GM21423 (cell line): ENCODE data around the gene KL.

Experiments
- ATAC-seq: cut with Tn5 transposase; IDR thresholded peaks from one replicate; pipeline ENCODE4 v1.9.1; 2021; ENCODE audit warnings: mild to moderate bottlenecking, moderate library complexity; ENCODE audit not compliant: unreplicated experiment

The KL gene

DNA sequence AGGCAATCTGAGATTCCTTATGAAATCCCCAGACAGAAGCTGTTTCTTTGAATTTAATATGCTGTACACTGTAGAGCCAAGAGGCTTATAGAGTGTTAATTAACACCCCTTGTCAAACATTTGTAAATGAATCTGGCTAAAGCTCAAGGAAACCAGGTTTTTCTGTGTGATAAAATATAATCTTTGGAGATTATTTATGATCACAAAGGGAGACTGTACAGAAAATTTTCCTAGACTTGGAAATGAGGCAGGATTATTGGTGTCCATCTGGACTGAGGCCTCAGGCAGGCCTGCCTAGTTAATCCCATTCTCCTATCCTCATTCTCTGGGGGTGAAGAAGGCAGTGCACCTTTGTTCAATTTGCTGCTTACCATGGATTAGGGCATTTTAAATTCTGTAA lies 17.8 kb downstream of the KL start:
- no peak for ATAC-seq

GRCh38 chr13:33034882-33035520 lies 18.8 kb downstream of the KL start:
- ATAC-seq, result no peak

GRCh38 chr13:33037673-33038072 lies 21.4 kb downstream of the KL start:
- ATAC-seq, result no peak

- ATAC-seq, result no peak
Measured at GRCh38 chr13:33040090-33040489, 23.9 kb downstream of the KL start.

GRCh38 chr13:33045851-33046592 lies 29.8 kb downstream of the KL start:
- no peak for ATAC-seq

DNA sequence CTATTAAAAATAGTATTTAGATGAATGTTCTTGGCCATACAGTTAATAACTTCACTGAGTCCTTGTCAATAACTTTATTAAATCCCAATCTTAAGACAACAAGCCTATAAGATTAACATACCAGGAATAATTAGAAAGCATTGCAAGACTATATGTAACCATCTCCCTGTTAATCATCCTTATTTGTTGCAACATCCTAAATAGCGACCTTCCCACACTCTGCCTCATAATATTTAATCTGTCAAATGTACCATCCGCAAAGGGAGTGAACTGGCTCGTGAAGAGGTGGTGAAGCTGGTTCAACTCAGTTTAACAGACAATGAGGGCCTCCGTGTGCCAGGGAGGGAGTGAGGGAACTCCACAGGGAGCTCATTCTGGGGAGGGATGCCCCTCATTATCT lies 33.9 kb downstream of the KL start:
- no peak for ATAC-seq

DNA sequence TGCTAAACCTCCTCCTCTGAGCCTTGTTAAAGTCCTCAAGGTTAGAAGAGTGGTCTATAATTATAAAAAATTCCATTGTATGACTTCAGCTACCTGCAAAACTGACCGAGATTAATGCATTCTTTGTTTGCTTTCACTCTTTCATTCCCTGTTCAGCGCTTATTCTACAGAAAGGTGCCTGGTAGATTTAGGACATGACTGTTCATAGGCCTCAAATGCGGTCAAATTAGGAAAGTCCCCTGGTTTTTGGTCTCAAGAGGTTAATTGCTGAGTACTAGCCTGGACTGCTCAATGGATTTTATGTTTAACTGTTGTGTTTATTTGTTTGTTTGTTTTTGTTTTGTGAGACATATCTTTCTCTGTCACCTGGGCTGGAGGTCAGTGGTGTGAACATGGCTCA lies 35.4 kb downstream of the KL start:
- no peak for ATAC-seq

- ATAC-seq, result no peak
Measured at GRCh38 chr13:33052506-33053280, 36.5 kb downstream of the KL start.

GRCh38 chr13:33053397-33054066 lies 37.3 kb downstream of the KL start:
- ATAC-seq, result no peak

DNA sequence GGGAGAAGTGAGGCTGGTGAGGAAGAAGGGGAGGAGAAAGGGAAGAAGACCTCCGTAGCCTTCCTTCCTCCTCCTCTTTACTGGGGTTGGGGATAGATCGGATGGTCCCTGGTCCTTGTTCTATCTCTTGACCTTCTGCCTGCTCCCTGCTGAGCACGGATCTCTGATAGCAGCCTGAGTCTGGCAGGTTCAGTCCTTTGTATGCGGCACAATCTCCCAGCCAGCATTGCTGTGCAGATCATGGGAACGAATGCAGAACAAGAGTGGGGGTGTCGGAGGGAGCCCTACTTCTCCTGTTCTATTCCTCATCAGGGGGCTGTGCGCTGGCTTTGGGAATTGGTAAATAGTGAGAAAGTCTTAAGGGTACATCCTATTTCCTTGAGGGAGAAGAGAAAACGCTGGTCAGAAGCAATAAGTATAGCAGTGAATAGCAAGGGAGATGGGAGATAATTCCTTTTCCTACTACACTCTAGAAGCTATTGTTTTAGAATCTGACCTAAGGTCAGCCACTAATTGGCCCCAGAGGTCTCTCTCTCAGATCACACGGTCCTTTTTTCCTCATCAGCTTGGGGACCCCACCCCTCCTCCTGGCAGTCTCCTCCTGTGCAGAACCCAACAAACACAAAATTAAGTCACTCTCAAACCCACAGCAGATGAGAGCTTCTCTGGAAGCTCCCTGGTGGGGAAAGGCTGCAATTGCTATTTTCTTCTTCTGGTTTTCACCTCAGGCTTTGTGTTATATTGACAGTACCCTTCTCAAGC lies 41.0 kb downstream of the KL start:
- no peak for ATAC-seq

DNA sequence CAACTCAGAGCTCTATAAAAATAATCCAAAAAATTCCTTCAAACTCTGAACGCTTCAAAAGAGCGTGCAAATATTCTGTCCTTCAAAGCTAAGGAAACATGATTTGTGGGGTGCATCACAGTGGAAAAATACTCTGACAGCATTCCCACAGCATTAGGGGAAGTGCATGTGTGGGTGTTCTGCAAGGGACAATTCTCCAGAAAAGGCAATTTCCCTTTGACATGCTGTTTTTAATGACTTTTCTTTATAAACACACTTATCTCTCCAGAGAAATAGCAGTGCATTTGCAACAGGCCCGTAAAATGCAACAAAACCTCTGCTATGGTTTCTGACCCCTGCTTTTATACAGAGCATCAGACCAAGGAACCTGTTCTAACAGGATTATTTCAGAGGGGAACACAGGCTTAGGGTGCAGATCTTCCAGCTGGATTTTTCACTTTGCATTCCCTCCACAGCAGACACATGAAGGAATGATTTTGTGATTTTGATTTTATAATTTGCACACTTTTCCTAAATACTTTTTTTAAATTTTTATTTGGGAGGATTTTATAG lies 42.6 kb downstream of the KL start:
- ATAC-seq, result no peak

GRCh38 chr13:33060815-33061214 lies 44.6 kb downstream of the KL start:
- no peak for ATAC-seq

GRCh38 chr13:33066329-33066728 lies 50.1 kb downstream of the KL start:
- ATAC-seq, result no peak

DNA sequence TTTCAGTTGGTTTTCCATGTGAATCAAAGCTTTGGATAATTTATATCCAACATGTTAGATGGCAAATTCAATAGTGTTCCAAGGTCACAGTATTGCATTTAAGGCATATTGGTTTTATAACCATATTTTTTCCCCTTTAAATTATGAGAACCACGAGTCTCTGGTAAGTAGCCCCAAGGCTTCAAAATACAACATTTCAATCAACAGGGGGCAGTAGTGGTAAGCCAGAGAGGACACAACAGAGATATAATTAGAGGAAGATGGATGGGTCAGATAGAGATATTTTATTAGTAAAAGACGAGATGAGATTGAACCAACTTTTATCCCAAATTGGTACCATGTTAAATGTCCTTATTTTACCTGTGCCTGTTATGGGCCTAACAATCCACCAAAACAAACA lies 53.1 kb downstream of the KL start:
- ATAC-seq, result no peak

DNA sequence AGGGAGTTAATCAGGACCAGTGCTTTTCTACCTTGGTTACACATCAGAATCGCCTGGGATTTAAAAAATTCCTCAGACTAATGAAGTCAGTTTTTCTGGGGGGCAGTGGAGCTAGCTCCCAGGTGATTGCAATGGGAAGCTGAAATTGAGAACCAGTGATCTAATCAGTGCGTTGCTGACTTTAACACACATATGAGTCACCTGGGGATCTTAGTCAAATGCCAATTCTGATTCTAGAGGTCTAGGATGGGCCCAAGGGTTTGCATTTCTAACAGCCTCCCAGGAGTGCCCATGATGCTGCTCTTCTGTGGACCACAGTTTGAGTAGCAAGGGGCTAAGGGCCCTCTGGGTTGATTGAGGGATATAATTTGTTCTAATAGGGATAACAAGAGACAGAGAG lies 54.5 kb downstream of the KL start:
- ATAC-seq, result no peak

DNA sequence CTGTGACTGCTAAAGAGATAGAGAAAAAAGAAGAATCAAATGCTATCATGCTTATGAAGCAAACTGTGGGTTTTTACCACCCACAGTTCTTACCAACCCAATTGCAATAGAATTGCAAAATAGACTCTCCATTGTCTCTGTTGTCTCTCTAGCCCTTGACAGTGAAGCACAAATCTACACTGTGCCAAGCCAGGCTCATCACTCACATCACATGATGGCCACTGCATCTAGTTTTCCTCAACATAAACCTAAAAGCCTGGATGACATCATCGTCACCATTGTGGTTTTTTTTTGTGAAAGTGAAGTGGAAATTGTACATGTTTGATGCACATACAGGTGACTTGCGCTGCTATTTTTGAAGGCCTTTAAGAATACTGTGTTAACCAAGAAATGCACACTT lies 56.1 kb downstream of the KL start:
- no peak for ATAC-seq

DNA sequence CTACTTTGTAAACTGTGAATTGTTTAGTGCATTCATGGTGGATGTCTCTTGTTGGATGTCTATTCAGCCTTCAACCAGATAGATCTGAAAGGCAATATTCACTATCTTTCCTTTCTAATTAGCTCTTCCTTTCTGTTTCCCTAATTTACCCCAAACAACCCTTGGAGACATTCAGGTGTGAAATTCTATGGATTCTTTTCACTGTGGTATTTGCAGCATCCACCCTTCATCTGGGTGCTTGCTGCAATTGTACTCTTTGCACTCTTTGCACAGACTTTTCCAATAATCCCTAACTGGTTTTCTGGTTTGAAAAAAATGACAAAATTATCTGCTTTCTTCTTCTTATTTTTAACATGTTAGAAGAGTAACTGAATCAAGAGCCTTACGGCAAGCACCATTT lies 56.5 kb downstream of the KL start:
- ATAC-seq, result no peak

GRCh38 chr13:33073338-33073737 lies 57.1 kb downstream of the KL start:
- no peak for ATAC-seq

DNA sequence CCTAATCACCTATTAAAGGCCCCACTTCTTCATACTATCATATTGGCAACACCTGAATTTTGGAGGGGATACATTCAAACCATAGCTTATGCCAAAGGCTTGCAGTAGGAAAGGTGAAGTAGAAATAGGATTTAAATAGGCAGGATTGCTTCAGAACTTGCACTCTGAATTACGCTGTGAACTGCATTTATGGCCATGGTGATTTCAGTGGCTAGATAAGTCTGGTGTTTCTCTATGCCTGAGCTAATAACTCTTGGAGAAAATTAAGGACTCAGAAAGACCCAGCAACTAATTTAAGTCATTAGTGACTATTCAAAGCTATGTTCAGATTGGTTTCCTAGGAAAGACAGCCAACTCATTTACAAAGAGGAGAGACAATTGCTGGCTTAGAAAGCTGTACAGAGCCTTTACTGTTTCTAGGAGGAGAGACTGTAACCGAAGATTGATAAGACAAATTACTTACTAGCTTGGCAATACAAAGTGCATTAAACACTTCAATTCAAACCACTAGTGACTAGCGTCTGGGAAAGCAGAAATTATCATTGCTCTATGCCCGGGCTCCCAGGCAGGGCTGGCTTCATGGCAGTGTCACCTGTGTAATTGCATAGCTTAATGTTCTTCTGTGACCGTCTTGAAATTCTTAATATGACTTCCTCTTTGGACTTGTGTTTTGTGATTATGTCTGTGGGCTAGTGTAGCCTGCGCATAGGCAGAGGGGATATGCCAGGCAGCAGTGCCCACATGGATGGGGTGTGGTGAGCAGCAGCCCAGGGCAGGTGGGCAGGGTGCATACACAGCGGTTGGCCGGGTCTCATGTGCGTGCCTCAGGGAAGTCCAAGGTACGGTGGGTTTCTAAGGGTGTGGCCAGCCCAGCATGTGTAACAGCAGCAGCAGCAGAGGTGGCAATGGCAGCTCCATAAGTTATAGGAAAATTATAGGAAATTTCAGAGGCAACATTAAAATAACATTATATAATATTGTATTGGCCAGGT lies 60.1 kb downstream of the KL start:
- no peak for ATAC-seq
